HG03432 (cell line): ENCODE results near the gene ARHGAP28.
"Not testable (repeated sequence)": the region's sequence is repeated elsewhere in the genome, so short reads cannot be mapped to it uniquely, and the experiment has no call there.

Experiments used
- ATAC-seq: cut with Tn5 transposase; IDR thresholded peaks from one replicate; pipeline ENCODE4 v1.9.1; 2021; ENCODE audit warnings: mild to moderate bottlenecking, moderate library complexity; ENCODE audit not compliant: unreplicated experiment

The ARHGAP28 gene

GRCh38 chr18:6891788-6892187, 162.3 kb downstream of the ARHGAP28 start:
- ATAC-seq = no peak

- ATAC-seq = no peak
Observed at GRCh38 chr18:6901286-6901926, 171.9 kb downstream of the ARHGAP28 start.

GRCh38 chr18:6917072-6917471, 187.6 kb downstream of the ARHGAP28 start:
- ATAC-seq = no peak

GRCh38 chr18:6920099-6920955, 190.8 kb downstream of the ARHGAP28 start:
- ATAC-seq = peak; percentile 43

GRCh38 chr18:6921571-6921970, 192.1 kb downstream of the ARHGAP28 start:
- ATAC-seq = no peak

GRCh38 chr18:6923220-6923619, 193.7 kb downstream of the ARHGAP28 start:
- no peak for ATAC-seq

GRCh38 chr18:6927153-6927552, 197.6 kb downstream of the ARHGAP28 start:
- no peak for ATAC-seq

GRCh38 chr18:6928359-6928758, 198.8 kb downstream of the ARHGAP28 start:
- ATAC-seq = no peak

GRCh38 chr18:6929370-6930102, 200.0 kb downstream of the ARHGAP28 start:
- ATAC-seq = no peak

- ATAC-seq = no peak
Observed at GRCh38 chr18:6934859-6935258, 205.3 kb downstream of the ARHGAP28 start.

- no peak for ATAC-seq
Observed at GRCh38 chr18:6938003-6938402, 208.5 kb downstream of the ARHGAP28 start.

GRCh38 chr18:6938403-6938802, 208.9 kb downstream of the ARHGAP28 start:
- ATAC-seq = not testable (repeated sequence)

- no peak for ATAC-seq
Observed at GRCh38 chr18:6939972-6940371, 210.5 kb downstream of the ARHGAP28 start.

- ATAC-seq = no peak
Observed at GRCh38 chr18:6940451-6940850, 210.9 kb downstream of the ARHGAP28 start.

- ATAC-seq = no peak
Observed at GRCh38 chr18:6941996-6942395, 212.5 kb downstream of the ARHGAP28 start.

- ATAC-seq = no peak
Observed at GRCh38 chr18:6942742-6943141, 213.2 kb downstream of the ARHGAP28 start.

GRCh38 chr18:6943143-6943542, 213.6 kb downstream of the ARHGAP28 start:
- ATAC-seq = no peak

- no peak for ATAC-seq
Observed at GRCh38 chr18:6947338-6948030, 218.0 kb downstream of the ARHGAP28 start.

- no peak for ATAC-seq
Observed at GRCh38 chr18:6948281-6949055, 219.0 kb downstream of the ARHGAP28 start.
